ENCODE measurements around the gene TMEM212.

GRCh38 chr3:171805687-171806086 is 37.5 kb upstream of the TMEM212 start:
- TF ChIP-seq CTCF (optimal IDR thresholded peaks at IDR 0.05 in 1 of 3, IDR thresholded peaks at IDR 0.05 in 1 of 3, conservative IDR thresholded peaks at IDR 0.05 in 1 of 3; ENCODE audit: extremely low read depth in 1 of 3, insufficient read depth in 2 of 3, low read length in 3 of 3) (no peak), EZH2 (IDR thresholded peaks at IDR 0.05; ENCODE audit: low read length) (no peak)
